ENCODE results near the gene DEGS2.

Gene DEGS2

GRCh38 chr14:100109594-100109955 lies 49.9 kb downstream of the DEGS2 start:
- no peak for DNase-seq

GRCh38 chr14:100108840-100109593 lies 50.4 kb downstream of the DEGS2 start:
- DNase-seq: no peak

GRCh38 chr14:100108042-100108825 lies 51.2 kb downstream of the DEGS2 start:
- peak; percentile 68 for DNase-seq

- DNase-seq: peak; percentile 66
Observed at GRCh38 chr14:100107236-100107635, 52.2 kb downstream of the DEGS2 start.

- DNase-seq: peak; percentile 89
Observed at GRCh38 chr14:100106250-100107112, 53.0 kb downstream of the DEGS2 start.

- DNase-seq: peak; percentile 33
Observed at GRCh38 chr14:100105357-100106169, 53.9 kb downstream of the DEGS2 start.

- no peak for DNase-seq
Observed at GRCh38 chr14:100104523-100105300, 54.7 kb downstream of the DEGS2 start.

GRCh38 chr14:100104006-100104352 lies 55.5 kb downstream of the DEGS2 start:
- DNase-seq: no peak

- no peak for DNase-seq
Observed at GRCh38 chr14:100103250-100104005, 56.0 kb downstream of the DEGS2 start.

- no peak for DNase-seq
Observed at GRCh38 chr14:100102156-100102785, 57.2 kb downstream of the DEGS2 start.

- DNase-seq: no peak
Observed at GRCh38 chr14:100100032-100100703, 59.3 kb downstream of the DEGS2 start.

- DNase-seq: no peak
Observed at GRCh38 chr14:100098171-100098570, 61.3 kb downstream of the DEGS2 start.

- DNase-seq: no peak
Observed at GRCh38 chr14:100096656-100097055, 62.8 kb downstream of the DEGS2 start.

Data from inflammatory macrophage treated with lipopolysaccharide for 4 hours (primary cell).